T-helper 17 cell (primary cell): ENCODE results near the gene ARHGAP19. TPM values are rescaled to one million over a fixed set of nuclear protein-coding genes. Genes with fewer than 3 reads are reported as not detected.
A peak's percentile ranks its signal among the peaks of the same experiment; 100 is the strongest.

Experiments used
- ATAC-seq: fragments of 150-1000 bp; cut with Tn5 transposase; 2 replicates; pipeline ENCODE4 v1.10.0; 2021; ENCODE audit warnings: mild to moderate bottlenecking, moderate library complexity
- DNase-seq, 3 donors: peaks; one replicate each; pipeline versions ENCODE4 v3.0.0 to v3.0.0-alpha.2; 2020 to 2021
- H3K9me3 ChIP-seq: one replicate; pipeline ENCODE4 v1.7.0; 2013; ENCODE audit warnings: low read length, mild to moderate bottlenecking; ENCODE audit not compliant: control insufficient read depth, poor library complexity, severe bottlenecking
- H3K27ac Mint-ChIP-seq: one replicate; pipeline ENCODE4 v1.8.0; 2022; ENCODE audit warnings: mild to moderate bottlenecking, moderate library complexity, mixed read lengths
- H3K27me3 Mint-ChIP-seq: one replicate; pipeline ENCODE4 v1.8.0; 2022; ENCODE audit warnings: mixed read lengths
- H3K36me3 Mint-ChIP-seq: one replicate; pipeline ENCODE4 v1.8.0; 2022; ENCODE audit warnings: low read depth, mixed read lengths
- H3K4me1 Mint-ChIP-seq: one replicate; pipeline ENCODE4 v1.8.0; 2022; ENCODE audit warnings: mild to moderate bottlenecking, mixed read lengths
- H3K4me3 Mint-ChIP-seq: one replicate; pipeline ENCODE4 v1.8.0; 2022; ENCODE audit warnings: mild to moderate bottlenecking, moderate library complexity, mixed read lengths
- total RNA-seq, 4 donors: library from RNA in 2 of 4; stranded (reverse) in 2 of 4; gene quantifications; one replicate each; pipeline ENCODE4 v1.2.3 and lab custom pipeline; 2022 to 2026

ARHGAP19 gene
- total RNA-seq, 2 donors from 2014 or later, result 9.3 to 15.7 TPM

GRCh38 chr10:97331153-97331703, 38.8 kb upstream of the ARHGAP19 start:
- Mint-ChIP-seq H3K36me3 (peaks cover 6% of the 10 kb centered on the region), H3K4me1 (peaks cover 39% of the 10 kb centered on the region), H3K27ac (peak overlapping the region; percentile 92), H3K27me3 (no peaks in the 10 kb centered on the region), H3K4me3 (peak overlapping the region; percentile 80)
- ATAC-seq (no peak), DNase-seq (no peak)
- no peaks in the 10 kb centered on the region for H3K9me3 ChIP-seq

- ATAC-seq (no peak), DNase-seq (no peak)
- Mint-ChIP-seq H3K4me3 (peak overlapping the region; percentile 21), H3K27me3 (no peaks in the 10 kb centered on the region), H3K36me3 (peaks cover 6% of the 10 kb centered on the region), H3K27ac (peak overlapping the region; percentile 27), H3K4me1 (peaks cover 42% of the 10 kb centered on the region)
- H3K9me3 ChIP-seq, result no peaks in the 10 kb centered on the region
These were observed 37.3 kb upstream of the ARHGAP19 start for GRCh38 chr10:97329766-97330165.

- Mint-ChIP-seq H3K36me3 (peaks cover 6% of the 10 kb centered on the region), H3K27me3 (no peaks in the 10 kb centered on the region), H3K4me1 (peaks cover 42% of the 10 kb centered on the region), H3K27ac (peak overlapping the region; percentile 43), H3K4me3 (no peak overlapping the region)
- no peak for DNase-seq
- ATAC-seq, result no peak
- no peaks in the 10 kb centered on the region for H3K9me3 ChIP-seq
These were observed 36.4 kb upstream of the ARHGAP19 start for GRCh38 chr10:97328646-97329453.

- no peak overlapping the region for H3K4me3 Mint-ChIP-seq
- H3K27me3 Mint-ChIP-seq, result no peaks in the 10 kb centered on the region
- ATAC-seq (no peak), DNase-seq (no peak)
- H3K9me3 ChIP-seq, result no peaks in the 10 kb centered on the region
- peaks cover 32% of the 10 kb centered on the region for H3K4me1 Mint-ChIP-seq
- H3K36me3 Mint-ChIP-seq, result peaks cover 6% of the 10 kb centered on the region
- H3K27ac Mint-ChIP-seq, result peak overlapping the region; percentile 43
These were observed 35.2 kb upstream of the ARHGAP19 start for GRCh38 chr10:97327348-97328294.

- Mint-ChIP-seq H3K27ac (no peak overlapping the region), H3K27me3 (no peaks in the 10 kb centered on the region), H3K4me1 (peaks cover 26% of the 10 kb centered on the region), H3K4me3 (no peak overlapping the region), H3K36me3 (peaks cover 5% of the 10 kb centered on the region)
- ATAC-seq (no peak), DNase-seq (no peak)
- no peaks in the 10 kb centered on the region for H3K9me3 ChIP-seq
These were observed 33.3 kb upstream of the ARHGAP19 start for GRCh38 chr10:97325754-97326153.

DNA sequence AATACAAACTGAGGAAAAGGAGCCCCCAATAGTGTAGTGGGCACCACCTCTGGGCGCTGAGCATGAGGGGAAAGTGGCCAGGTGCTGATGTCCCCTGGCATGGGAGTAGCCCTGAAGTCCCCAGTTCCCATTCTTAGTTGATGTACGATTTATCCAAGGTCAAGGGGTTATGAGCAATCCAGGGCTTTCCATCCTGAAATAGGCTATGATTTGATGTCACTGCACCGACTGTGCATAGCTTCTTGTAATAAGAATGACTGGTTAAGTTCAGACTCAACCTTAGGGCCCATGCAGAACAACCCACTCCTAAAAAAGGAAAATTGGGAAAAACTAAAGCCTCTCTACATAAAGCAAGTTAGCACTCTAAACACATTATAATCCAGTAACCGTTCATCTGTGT, 31.1 kb upstream of the ARHGAP19 start:
- Mint-ChIP-seq H3K27ac (no peak overlapping the region), H3K4me3 (peak overlapping the region; percentile 19), H3K4me1 (peaks cover 32% of the 10 kb centered on the region), H3K36me3 (peaks cover 2% of the 10 kb centered on the region), H3K27me3 (no peaks in the 10 kb centered on the region)
- DNase-seq (no peak), ATAC-seq (no peak)
- no peaks in the 10 kb centered on the region for H3K9me3 ChIP-seq

DNA sequence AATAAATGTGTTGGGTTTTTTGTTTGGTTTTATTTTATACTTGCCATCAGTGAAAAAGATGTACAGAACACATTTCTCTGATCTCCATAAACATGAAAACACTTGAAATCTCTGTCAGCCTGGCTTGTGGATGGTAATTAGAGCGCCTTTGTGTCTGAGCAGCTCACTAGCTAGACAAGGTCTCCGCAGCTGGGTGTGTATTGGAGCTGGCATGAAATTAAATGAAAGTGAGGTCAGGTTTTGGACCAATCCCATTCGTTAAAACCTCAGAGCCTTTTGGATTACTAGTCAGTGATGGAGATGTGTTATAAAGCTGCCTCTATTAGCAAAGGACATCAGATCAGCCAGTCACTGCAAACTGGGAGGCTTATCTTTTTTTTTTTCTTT, 29.4 kb upstream of the ARHGAP19 start:
- DNase-seq, result no peak
- no peaks in the 10 kb centered on the region for H3K27me3 Mint-ChIP-seq
- peaks cover 27% of the 10 kb centered on the region for H3K4me1 Mint-ChIP-seq
- H3K9me3 ChIP-seq, result no peaks in the 10 kb centered on the region
- no peak for ATAC-seq
- peak overlapping the region; percentile 95 for H3K27ac Mint-ChIP-seq
- peak overlapping the region; percentile 93 for H3K4me3 Mint-ChIP-seq
- no peaks in the 10 kb centered on the region for H3K36me3 Mint-ChIP-seq

DNA sequence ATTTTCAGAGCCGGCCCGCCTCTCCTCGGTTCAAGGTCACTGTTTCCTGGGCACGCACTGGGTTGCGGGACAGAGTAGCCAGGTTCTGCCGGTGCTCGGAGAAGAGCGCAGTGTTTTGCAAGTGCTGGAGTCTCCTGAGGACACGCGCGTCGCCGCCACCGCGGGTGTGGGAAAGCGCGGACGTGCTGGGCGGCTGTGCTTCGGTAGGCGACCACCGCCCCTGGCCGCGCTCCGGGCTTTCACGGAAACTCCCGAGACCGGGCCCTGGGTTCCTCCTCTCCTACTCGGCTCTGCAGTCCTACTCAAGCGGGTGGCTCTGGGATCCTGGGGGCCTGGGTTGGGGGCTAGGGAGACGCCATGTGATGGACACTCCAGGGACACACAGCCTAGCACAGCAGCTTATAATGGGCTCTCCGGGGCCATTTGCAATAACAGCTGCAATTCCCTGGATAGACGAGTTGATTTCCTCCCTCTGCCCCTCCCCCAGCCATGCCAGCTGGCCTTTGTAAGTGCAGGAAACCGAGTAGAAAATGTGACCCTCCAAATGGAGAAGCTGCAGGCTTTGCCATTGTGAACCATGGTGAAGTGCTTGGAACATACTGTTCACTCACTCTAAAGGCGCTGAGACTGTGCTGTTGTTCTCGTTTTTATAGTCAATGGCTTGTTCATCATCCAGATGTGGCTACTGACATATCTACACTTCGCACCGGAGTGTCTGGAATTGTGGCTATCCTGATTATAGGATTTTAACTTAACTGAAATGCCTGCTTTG, 28.8 kb upstream of the ARHGAP19 start:
- no peaks in the 10 kb centered on the region for H3K36me3 Mint-ChIP-seq
- H3K4me3 Mint-ChIP-seq, result peak overlapping the region; percentile 93

GRCh38 chr10:97320480-97321031, 28.1 kb upstream of the ARHGAP19 start:
- DNase-seq (peak in 1 of 3 donors; percentile 13), ATAC-seq (peak; percentile 5)
- Mint-ChIP-seq H3K36me3 (no peaks in the 10 kb centered on the region), H3K27ac (peak overlapping the region; percentile 95), H3K27me3 (no peaks in the 10 kb centered on the region), H3K4me3 (peak overlapping the region; percentile 93), H3K4me1 (peaks cover 27% of the 10 kb centered on the region)
- no peaks in the 10 kb centered on the region for H3K9me3 ChIP-seq

More for the DNA sequence above, 28.8 kb upstream of the ARHGAP19 start:
- peak overlapping the region; percentile 95 for H3K27ac Mint-ChIP-seq
- ATAC-seq, result no peak
- no peaks in the 10 kb centered on the region for H3K27me3 Mint-ChIP-seq
- DNase-seq, result no peak
- no peaks in the 10 kb centered on the region for H3K9me3 ChIP-seq
- peaks cover 27% of the 10 kb centered on the region for H3K4me1 Mint-ChIP-seq

GRCh38 chr10:97319671-97320479, 27.4 kb upstream of the ARHGAP19 start:
- Mint-ChIP-seq H3K27ac (peak overlapping the region; percentile 95), H3K36me3 (no peaks in the 10 kb centered on the region), H3K27me3 (no peaks in the 10 kb centered on the region), H3K4me3 (peak overlapping the region; percentile 93), H3K4me1 (peaks cover 28% of the 10 kb centered on the region)
- ATAC-seq (peak; percentile 54), DNase-seq (peak; percentile 50 to 54 (median 50))
- no peaks in the 10 kb centered on the region for H3K9me3 ChIP-seq

GRCh38 chr10:97318772-97319651, 26.6 kb upstream of the ARHGAP19 start, which contains the start of gene FRAT1:
TSS of gene FRAT1 (plus strand) at chr10:97319271. CDS start at chr10:97319454, 183 bp downstream.
- peak; percentile 81 to 86 (median 81) for DNase-seq
- H3K4me1 Mint-ChIP-seq, result peaks cover 28% of the 10 kb centered on the region
- H3K9me3 ChIP-seq, result no peaks in the 10 kb centered on the region
- no peaks in the 10 kb centered on the region for H3K27me3 Mint-ChIP-seq
- no peaks in the 10 kb centered on the region for H3K36me3 Mint-ChIP-seq
- ATAC-seq, result peak; percentile 79
- H3K4me3 Mint-ChIP-seq, result peak within 1 kb of the TSS; percentile 97
- H3K27ac Mint-ChIP-seq, result peak within 1 kb of the TSS; percentile 99
